GM18499 (cell line): Measurements from ENCODE around the gene CCNQ.

Source experiments
- ATAC-seq: cut with Tn5 transposase; IDR thresholded peaks from one replicate; pipeline ENCODE4 v1.9.1; 2021; ENCODE audit warnings: moderate number of reproducible peaks; ENCODE audit not compliant: insufficient read depth, unreplicated experiment

Gene CCNQ

DNA sequence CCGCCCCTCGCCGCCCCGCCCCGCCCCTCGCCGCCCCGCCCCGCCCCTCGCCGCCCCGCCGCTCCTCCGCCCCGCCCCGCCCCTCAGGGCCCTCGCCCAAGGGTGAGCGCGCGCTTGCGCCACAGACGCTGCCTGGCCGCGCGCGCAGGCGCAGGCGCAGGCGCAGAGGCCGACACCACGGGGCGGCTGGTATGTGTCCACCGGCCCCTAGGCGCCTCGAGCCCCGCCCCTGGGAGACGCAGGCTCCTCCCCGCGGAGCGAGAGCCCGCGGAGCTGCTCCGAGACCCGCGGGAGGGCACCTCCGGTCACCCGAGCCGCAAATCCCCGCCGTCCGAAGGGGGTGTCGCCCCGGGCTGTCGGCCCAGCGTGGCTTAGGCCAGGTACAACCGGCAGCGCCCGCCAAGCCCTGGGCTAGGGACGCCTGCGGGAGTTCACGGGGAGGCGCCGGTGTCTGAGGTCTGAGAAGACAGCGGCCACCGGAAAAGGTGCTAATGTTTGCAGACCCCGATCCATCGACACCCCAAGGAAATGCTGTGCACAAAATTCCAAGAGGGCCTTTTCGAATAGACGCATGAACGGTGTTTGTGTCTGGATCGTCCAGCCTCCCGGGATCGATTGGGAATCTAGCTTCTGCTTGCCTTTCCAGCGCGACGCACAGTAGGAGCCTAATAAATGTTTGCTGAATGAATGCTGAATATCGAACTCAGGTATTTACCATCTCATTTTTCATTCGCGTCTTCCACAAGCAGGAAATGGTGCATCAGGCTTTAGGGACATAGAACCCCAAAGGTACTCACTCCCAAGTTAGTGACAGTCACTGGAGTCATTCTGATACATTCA, 473 bp upstream of the CCNQ start:
- peak; percentile 46 for ATAC-seq

DNA sequence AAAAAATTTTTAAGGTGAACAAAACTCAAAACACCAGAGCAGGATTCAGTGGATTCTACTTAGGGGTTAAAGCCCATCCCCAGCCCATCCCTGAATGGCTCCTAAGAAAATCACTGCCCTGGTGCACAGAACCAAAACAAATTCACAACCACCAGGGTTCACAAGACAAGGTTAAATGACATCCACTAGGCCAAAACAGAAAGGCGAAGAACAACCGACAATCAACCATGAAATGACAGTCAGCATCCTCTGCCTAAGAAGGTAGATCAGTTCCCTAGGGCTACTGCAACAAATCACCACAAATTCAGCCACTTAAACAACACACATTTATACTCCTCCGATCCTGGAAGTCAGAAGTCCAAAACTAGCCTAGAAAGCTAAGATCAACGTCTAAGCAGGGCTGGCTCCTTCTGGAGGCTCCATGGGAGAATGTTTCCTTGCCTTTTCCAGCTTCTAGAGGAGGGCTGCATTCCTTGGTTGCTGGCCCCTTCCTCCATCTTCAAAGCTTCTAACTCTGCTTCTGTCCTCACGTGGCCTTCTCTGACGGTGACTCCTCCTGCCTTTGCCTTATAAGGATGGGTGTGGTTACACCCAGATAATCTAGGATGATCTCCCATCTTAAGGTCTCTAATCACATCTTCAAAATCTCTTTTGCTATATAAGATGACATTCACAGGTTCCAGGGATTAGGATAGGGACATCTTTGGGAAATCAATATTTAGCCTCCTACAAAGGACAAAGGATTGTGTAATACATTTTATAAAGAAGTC, 1.8 kb downstream of the CCNQ start:
- no peak for ATAC-seq

DNA sequence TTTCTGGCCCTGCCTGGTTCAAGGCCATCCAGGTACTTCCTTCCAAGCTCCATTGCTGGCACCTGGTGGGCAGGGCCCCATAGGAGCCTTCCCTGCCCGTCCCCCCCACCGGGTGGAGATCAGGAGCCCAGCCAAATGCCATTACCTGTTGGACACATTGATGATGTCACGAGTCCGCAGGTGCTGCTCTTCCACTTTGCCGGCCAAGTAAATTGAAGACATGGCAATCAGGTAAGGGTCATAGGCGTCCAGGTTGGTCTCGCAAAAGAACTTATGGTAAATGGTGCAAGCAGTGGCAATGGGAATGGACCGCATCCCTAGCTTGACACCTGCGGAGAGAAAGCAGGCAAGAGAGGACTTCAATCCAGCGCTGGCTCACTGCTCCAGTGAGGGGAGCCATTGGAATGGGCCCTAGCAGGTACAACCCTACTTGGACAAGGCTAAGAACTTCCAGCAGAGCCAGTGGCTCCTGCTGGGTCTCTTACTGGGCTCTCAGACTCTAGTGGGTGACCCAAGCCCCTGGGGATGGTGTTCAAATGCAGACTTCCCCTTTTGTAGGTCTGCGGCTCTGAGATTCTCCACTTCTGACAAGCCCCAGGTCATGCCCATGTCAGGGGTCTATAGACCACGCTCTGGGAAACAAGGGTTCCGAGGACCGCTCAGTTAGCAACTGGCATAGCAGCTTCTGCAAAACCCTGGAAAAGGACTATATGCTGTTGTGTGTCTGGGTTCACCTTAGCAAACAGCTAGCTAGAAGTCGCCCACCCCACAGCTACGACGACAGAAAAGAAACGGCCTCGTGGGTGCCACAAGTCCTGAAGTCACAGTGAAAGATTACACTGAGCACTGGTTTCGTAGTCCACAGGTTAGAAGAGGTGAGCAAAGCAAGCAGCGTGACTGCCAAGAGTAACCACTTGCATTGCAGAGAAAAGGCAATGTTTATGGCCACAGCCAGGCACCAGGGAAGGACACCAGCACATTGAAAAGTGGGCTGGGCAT, 2.8 kb downstream of the CCNQ start:
- no peak for ATAC-seq

- ATAC-seq = no peak
These were observed 3.6 kb downstream of the CCNQ start for GRCh38 chrX:153595387-153595786.

GRCh38 chrX:153593811-153594500, 5.0 kb downstream of the CCNQ start:
- ATAC-seq = no peak

DNA sequence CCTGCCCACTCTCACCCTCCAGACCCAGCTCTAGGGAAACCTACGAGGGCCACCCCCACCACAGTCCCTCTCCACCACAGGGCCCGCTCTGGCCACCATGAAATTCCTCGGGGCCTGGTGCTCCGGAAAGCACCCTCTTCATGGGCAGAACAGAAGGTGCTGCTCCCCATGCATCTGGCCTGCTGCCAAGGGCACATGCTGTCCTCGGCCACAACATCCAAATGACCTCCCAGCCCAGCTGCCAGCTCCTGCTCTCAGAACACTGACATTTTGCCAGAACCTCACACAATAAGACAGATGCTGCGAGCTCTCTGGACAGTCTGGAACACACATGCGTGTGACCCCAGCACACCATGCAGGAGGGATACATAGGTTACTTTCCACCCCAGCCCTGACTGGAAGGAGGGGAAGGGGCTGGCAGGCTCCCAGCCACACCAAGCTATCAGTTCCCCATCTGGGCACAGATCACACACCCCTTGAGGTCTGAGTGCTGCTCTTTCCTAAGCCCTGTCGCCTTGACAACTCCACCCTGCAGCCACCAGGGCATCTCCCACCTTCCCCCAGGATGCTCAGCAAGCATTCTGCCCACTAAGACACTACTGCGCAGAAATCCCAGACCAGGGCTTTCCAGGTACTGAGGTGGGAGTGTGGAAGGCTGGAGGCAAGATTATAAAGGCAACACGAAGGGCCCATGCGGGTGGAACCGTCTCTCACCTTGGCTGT, 5.8 kb downstream of the CCNQ start:
- ATAC-seq = no peak

DNA sequence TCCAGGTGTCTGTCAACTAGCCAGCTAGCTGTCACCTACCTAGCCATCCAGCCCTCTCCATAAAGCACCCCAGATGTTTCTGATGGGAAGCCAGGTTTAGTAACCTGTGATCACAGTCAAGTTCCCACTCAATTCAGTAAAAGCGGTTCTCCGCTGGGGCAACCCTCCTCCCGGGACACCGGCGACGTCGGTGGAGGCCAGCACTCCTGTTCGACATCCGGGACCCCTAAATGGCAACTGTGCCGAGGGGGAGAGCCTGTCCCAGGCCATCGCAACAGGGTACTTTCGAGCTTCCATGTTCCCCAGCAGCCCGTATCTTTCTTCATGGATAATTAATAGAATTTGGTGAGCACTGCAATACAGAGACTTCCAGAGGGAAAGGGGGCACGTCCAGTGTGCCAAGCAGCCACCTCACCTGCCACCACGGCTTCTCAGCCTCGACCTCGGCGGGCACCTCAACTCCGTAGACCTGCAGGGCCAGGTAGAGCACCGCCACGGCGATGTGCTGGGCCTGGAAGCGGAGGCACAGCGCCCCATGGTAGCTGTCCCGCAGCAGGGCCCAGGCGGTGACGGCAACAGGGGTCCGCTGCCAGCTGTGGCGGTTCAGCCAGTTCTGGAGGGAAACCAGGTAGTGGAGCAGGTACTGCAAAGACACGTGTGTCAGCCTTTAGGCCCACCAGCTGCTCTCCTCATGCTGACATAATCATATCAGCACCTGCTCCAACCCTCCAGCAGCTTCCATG, 6.7 kb downstream of the CCNQ start:
- ATAC-seq = no peak

DNA sequence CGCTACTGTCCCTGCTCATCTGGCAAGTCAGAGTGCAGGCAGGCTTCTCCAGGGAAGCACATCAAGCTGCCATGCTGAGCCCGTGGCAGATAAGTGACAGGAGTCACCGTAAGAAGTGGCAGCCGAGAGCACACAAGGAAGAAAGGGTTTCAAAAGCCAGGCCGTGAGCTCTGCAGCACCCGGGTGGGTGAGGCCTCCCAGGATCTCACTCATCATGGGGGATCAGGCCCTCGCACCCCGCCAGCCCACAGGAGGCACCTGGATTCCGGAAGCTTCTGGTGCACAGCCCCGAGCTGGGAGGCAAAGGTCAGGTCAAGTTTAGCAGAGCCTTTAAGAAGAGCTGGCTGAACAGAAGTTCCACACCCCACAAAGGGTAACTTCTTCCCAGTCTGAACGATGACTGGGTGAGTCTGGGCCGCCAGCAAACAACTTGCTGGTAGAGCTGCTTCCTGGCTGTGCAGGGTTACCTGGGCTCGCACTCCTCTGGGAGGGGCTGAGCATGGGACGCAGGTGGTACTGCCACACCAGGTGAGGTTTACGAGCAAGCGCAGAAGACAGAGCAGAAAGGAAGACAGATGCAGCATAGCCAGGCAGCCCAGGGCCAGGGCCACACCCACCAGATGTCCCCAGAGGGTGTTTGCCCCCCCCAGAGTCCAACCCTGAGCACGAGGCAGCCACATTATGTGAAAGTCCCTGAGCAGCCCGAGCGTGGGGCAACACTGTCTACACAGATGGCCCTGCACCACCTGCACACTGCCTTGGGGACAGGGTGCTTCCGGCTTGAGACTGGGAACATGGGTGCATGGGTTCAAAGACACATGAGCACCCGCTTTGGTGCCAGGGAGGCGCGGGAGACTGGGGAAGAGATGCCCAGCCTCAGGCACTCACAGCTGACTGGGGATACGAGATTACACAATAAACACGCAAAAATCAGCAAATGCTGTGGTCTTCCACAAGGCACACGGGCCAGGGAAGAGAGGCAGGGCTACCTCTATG, 7.7 kb downstream of the CCNQ start:
- no peak for ATAC-seq

DNA sequence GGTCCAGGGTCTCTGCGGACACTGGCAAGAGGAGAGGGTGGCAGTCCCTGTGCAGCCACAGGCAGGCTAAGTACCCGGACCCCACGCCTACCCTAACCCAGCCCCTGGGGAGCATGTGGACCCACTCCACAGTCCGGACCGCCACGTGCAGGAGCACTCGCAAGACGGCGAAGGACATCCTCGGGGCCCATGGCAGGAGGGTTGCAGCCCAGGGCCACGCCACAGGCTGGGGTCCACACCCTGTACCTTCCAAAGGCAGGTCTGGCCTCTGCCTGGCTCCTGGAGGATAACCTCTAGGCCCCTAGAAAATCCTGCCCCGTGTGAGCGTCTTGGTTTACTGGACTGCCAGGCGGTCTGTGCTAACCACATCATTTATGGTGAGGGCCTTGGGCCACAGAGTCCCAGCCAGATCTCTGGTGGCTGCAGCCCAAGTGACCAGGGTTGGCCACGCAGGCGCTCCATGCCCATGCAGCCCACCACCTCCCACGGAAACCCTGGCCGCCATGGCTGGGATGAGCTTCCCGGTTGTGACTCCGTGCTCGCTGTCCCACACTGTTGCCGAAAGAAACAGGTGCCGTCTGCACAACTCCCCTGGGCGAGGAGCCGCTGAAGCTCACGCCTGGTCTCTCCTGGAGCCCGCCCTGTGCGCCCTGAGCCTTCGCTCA, 10.0 kb downstream of the CCNQ start:
- no peak for ATAC-seq

DNA sequence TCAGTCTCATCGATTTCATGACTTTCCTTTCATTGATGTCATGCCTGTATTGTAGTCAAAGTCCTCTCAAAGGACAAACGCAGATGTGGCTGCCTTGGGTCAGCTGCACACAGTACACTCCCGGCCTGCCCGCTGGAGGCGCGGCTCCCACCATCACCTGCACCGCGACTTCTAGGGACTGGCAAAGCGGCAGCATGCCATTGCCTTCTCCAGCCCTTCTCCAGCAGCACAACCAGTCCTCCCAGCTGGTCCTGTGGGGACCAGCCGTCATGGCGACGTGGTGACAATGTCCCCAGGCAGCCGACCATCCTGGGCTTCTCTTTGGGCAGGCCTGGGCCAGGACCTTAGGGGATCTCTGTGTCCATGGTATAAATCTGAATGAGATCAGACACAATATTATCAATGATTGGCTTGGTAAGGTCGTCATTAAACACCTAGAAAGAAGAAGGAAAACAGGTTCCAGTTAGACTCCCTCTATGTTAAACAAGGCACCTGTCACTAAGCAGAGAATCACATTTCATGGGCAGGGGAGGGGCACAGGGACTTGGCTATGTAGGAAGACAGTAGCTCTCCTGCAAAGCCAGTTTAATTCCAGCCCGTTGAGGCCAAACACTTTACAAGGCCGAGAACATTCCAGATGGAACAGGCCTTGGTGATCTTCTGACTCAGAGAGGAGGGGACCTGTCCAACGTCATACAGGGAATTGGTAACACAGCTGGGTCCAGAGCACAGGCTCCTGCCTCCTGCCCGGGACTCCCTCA, 10.7 kb downstream of the CCNQ start:
- no peak for ATAC-seq

- ATAC-seq = no peak
These were observed 11.6 kb downstream of the CCNQ start for GRCh38 chrX:153587342-153587741.

DNA sequence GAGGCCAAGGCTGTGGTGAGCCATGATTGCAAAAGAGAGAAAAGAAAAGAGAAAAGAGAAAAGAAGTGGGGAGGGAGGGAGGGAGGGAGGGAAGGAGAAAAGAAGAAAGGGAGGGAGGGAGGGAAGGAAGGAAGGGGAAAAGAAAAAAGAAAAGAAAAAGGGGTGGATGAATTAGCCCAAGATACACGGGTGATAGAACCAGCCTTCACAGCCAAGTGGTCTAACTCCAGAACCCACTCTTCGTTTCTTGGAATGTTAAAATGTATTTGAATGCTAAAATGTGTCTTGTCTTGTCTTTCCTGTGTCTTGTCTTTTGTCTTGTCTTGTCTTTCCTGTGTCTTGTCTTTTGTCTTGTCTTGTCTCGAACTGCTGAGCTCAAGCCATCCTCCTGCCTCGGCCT, 13.1 kb downstream of the CCNQ start:
- ATAC-seq = no peak

GRCh38 chrX:153583433-153583832, 15.5 kb downstream of the CCNQ start:
- ATAC-seq = no peak

DNA sequence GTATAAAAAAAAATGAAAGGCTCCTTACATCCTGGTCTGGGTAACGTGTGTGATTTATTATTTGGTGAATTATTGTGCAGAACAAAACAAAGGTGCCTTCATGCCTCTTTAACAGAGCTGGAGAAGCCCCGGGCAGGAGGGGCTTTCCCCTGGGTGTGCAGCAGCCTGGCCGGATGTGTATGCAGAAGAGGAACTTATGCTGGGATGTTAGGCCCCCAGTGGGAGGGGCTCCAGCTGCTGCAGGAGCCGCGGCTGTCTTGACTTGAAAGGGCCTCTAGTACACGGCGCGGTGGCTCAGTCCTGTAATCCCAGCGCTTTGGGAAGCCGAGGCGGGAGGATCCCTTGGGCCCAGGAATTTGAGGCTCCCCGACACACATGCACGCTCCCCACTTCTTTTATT, 16.0 kb downstream of the CCNQ start:
- peak; percentile 94 for ATAC-seq

- no peak for ATAC-seq
These were observed 18.1 kb downstream of the CCNQ start for GRCh38 chrX:153580700-153581386.

DNA sequence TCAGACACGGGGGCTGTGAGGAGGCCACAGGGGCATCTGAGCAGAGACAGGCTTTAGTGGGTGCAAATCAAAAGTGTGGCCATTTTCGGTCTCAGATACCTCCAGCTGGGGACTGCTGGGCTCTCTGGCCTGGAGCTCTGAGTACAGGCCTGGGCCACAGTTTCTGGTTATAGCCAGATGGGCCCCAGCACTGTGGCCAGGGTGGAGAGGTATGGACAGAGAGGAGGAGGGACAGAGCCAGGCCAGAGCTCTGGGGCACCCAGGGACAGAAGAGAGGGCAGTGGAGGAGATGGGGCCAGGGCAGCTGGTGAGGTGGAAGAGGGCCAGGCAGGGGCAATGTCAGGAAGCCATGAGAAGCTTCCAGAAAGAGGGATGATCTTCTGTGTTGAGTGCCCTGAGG, 20.1 kb downstream of the CCNQ start:
- ATAC-seq = no peak
